IMR-90 (cell line): ENCODE results near the gene SLIT3.

Source experiments
- CTCF ChIP-seq: conservative IDR thresholded peaks from 2 replicates; pipeline ENCODE4 v1.5.1; 2012; ENCODE audit warnings: mild to moderate bottlenecking, low read depth, low read length, improper control_type of control experiment
- POLR2A ChIP-seq: IDR thresholded peaks from 2 replicates; pipeline ENCODE4 v1.6.1; 2012; ENCODE audit warnings: mild to moderate bottlenecking, low read depth, low read length
- RAD21 ChIP-seq: IDR thresholded peaks from 2 replicates; pipeline ENCODE4 v1.6.1; 2012; ENCODE audit warnings: low read length, improper control_type of control experiment

- TF ChIP-seq CTCF (no peak), POLR2A (no peak), RAD21 (no peak)
Measured at GRCh38 chr5:169067751-169068173, 233.2 kb downstream of the SLIT3 start.
